Measurements from ENCODE around the gene FDXR. TPM values are rescaled to one million over a fixed set of nuclear protein-coding genes. Genes with fewer than 3 reads are reported as not detected.

Gene FDXR
- total RNA-seq, 1 experiment from 2014 or later, result 39.7 TPM

DNA sequence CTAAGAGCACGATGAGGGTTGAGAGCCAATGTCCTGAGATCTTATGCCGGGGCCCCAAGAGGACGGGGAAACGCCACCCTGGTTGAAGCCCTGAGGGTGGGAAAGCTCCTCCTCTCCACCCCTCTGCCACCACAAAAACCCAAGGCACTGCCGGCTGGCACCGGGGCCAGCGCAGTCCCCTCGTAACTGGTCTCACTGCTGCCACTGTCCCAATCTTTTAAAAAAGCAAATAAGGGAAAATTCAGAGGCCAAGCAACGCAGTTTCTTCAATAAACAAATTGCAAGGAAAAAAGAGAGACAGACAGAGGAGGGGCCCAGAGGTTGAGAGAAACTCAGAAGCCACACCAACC is 19.8 kb downstream of the FDXR start:
- Histone ChIP-seq H3K4me2 (ENCODE audit: insufficient read depth, insufficient read length, low read length) (peak overlapping the region; percentile 75), H3K23me2 (ENCODE audit: insufficient read length, low read depth, low read length, poor library complexity, severe bottlenecking) (peaks cover 9% of the 10 kb centered on the region), H4K20me1 (ENCODE audit: control insufficient read depth, insufficient read depth, insufficient read length) (no peaks in the 10 kb centered on the region), H4K8ac (replicated peaks; ENCODE audit: insufficient read length, low read depth, low read length) (no peak overlapping the region), H2BK5ac (ENCODE audit: insufficient read length, low read length) (no peak overlapping the region), H3K79me1 (ENCODE audit: insufficient read depth, low read depth, low read length, poor library complexity, severe bottlenecking) (no peaks in the 10 kb centered on the region), H2AFZ (ENCODE audit: low read length) (no peak overlapping the region), H3T11ph (ENCODE audit: low read length) (no peak overlapping the region), H3K27ac (ENCODE audit: insufficient read length, low read depth, low read length) (no peak overlapping the region), H2BK12ac (ENCODE audit: insufficient read length, low read depth, low read length) (no peak overlapping the region), H3K9ac (ENCODE audit: extremely low read depth, insufficient read length, low read length) (no peak overlapping the region), H3K18ac (ENCODE audit: insufficient read length, low read depth, low read length) (no peak overlapping the region), H3K14ac (ENCODE audit: insufficient read depth, low read length) (no peak overlapping the region), H2BK15ac (ENCODE audit: low read depth, low read length) (no peak overlapping the region), H2AK5ac (ENCODE audit: insufficient read length, low read length) (no peak overlapping the region), H4K91ac (ENCODE audit: insufficient read length, low read depth, low read length) (no peak overlapping the region), H4K5ac (ENCODE audit: insufficient read length, low read depth, low read length) (no peak overlapping the region), H2BK20ac (ENCODE audit: low read depth, low read length, poor library complexity, severe bottlenecking) (no peak overlapping the region), H3K79me2 (ENCODE audit: insufficient read depth, low read length) (no peaks in the 10 kb centered on the region), H3K9me3 (ENCODE audit: control insufficient read depth, low read depth, low read length) (no peaks in the 10 kb centered on the region), H3K23ac (ENCODE audit: insufficient read length, low read depth, low read length) (no peak overlapping the region), H3K27me3 (ENCODE audit: insufficient read depth, low read length) (peaks cover 44% of the 10 kb centered on the region), H3K56ac (ENCODE audit: insufficient read length, low read depth, low read length) (no peak overlapping the region), H3K4me1 (ENCODE audit: insufficient read depth, low read length) (no peaks in the 10 kb centered on the region), H3K4ac (ENCODE audit: low read depth, low read length) (no peak overlapping the region), H2BK120ac (ENCODE audit: low read depth, low read length, poor library complexity, severe bottlenecking) (no peak overlapping the region)
- Mint-ChIP-seq H3K27me3 (ENCODE audit: low read depth) (peaks cover 94% of the 10 kb centered on the region), H3K36me3 (ENCODE audit: insufficient read depth in 1 of 3, low read depth in 3 of 3) (no peaks in the 10 kb centered on the region), H3K4me1 (peaks cover 8 to 11% of the 10 kb centered on the region in 2 experiments), H3K27ac (no peak overlapping the region; a peak in 1 of 7 replicates), H3K9me3 (no peaks in the 10 kb centered on the region), H3K4me3 (peak overlapping the region; percentile 74 to 82)
- TF ChIP-seq, protein P1, sequence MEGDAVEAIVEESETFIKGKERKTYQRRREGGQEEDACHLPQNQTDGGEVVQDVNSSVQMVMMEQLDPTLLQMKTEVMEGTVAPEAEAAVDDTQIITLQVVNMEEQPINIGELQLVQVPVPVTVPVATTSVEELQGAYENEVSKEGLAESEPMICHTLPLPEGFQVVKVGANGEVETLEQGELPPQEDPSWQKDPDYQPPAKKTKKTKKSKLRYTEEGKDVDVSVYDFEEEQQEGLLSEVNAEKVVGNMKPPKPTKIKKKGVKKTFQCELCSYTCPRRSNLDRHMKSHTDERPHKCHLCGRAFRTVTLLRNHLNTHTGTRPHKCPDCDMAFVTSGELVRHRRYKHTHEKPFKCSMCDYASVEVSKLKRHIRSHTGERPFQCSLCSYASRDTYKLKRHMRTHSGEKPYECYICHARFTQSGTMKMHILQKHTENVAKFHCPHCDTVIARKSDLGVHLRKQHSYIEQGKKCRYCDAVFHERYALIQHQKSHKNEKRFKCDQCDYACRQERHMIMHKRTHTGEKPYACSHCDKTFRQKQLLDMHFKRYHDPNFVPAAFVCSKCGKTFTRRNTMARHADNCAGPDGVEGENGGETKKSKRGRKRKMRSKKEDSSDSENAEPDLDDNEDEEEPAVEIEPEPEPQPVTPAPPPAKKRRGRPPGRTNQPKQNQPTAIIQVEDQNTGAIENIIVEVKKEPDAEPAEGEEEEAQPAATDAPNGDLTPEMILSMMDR (conservative IDR thresholded peaks at IDR 0.05), result no peak
- no peak for DNase-seq
- WGBS (ENCODE audit: extremely low coverage, insufficient read length, low lambda C conversion rate), result no CpG with 5 or more reads among the region's 9 CpGs

All from H9 (cell line).